ENCODE results near the gene CGGBP1.

DNA sequence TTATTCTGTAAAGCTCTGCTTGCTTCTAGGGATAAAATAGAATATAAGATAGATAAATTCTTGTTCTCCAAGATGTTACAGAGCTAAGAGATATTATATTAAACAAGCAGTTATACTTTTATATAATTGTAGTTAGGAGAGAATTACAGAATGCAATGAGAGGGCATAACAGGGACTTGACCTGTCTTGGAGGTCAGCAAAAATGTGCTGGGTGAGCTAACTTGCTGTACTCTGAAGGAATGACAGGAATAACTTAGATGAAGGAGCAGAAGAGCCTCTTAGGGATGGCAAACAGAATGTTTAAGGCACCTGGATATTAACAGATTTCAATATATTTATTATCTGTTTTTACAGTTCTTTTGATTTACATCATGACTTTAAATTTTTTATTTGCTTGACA, 33.5 kb upstream of the CGGBP1 start:
- TF ChIP-seq, protein P1, sequence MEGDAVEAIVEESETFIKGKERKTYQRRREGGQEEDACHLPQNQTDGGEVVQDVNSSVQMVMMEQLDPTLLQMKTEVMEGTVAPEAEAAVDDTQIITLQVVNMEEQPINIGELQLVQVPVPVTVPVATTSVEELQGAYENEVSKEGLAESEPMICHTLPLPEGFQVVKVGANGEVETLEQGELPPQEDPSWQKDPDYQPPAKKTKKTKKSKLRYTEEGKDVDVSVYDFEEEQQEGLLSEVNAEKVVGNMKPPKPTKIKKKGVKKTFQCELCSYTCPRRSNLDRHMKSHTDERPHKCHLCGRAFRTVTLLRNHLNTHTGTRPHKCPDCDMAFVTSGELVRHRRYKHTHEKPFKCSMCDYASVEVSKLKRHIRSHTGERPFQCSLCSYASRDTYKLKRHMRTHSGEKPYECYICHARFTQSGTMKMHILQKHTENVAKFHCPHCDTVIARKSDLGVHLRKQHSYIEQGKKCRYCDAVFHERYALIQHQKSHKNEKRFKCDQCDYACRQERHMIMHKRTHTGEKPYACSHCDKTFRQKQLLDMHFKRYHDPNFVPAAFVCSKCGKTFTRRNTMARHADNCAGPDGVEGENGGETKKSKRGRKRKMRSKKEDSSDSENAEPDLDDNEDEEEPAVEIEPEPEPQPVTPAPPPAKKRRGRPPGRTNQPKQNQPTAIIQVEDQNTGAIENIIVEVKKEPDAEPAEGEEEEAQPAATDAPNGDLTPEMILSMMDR (IDR thresholded peaks at IDR 0.05), result no peak
- TF ChIP-seq EZH2 (IDR thresholded peaks at IDR 0.05), result no peak

Measured in neural progenitor cell (in vitro differentiated cells).